GM12878 (cell line): ENCODE results near the gene ODC1.

Experiments
- CBFB ChIP-seq: IDR thresholded peaks from 2 replicates; pipeline ENCODE4 v1.6.1; 2016; ENCODE audit warnings: antibody characterized with exemption, low read depth
- CEBPB ChIP-seq, 2 experiments: fragments of 150-350 bp in 1 of 2; IDR thresholded peaks; 2 replicates each; pipeline ENCODE4 v1.6.1; 2012 to 2014; ENCODE audit warnings: low read depth in 2 of 2, low read length in 2 of 2, borderline replicate concordance in 1 of 2, inconsistent platforms in 1 of 2
- E4F1 ChIP-seq: fragments of 450-650 bp; IDR thresholded peaks from 2 replicates; pipeline ENCODE4 v1.6.1; 2018; ENCODE audit warnings: borderline replicate concordance, mild to moderate bottlenecking; ENCODE audit not compliant: partially characterized antibody
- EZH2 ChIP-seq: IDR thresholded peaks from 2 replicates; pipeline ENCODE4 v1.6.1; 2012; ENCODE audit warnings: low read depth, mild to moderate bottlenecking, control low read depth, inconsistent platforms, low read length, borderline replicate concordance; ENCODE audit not compliant: control insufficient read depth
- JUNB ChIP-seq: IDR thresholded peaks from 2 replicates; pipeline ENCODE4 v1.6.1; 2016; ENCODE audit warnings: antibody characterized with exemption, mild to moderate bottlenecking
- MAX ChIP-seq: IDR thresholded peaks from 2 replicates; pipeline ENCODE4 v1.6.1; 2012; ENCODE audit warnings: low read depth, low read length, improper control_type of control experiment
- POLR2A ChIP-seq: IDR thresholded peaks from 2 replicates; pipeline ENCODE4 v1.6.1; 2011; ENCODE audit warnings: low read depth, mild to moderate bottlenecking, low read length
- RAD51 ChIP-seq: fragments of 450-650 bp; IDR thresholded peaks from 2 replicates; pipeline ENCODE4 v1.6.1; 2016; ENCODE audit warnings: moderate library complexity, mild to moderate bottlenecking, inconsistent platforms
- TAF1 ChIP-seq: IDR thresholded peaks from 2 replicates; pipeline ENCODE4 v1.6.1; 2011; ENCODE audit warnings: mild to moderate bottlenecking, low read depth, low read length, borderline replicate concordance
- TF ChIP-seq, protein P1 (sequence below): IDR thresholded peaks from 2 replicates; pipeline ENCODE4 v1.6.1; 2012; ENCODE audit warnings: low read depth, low read length, improper control_type of control experiment

DNA sequence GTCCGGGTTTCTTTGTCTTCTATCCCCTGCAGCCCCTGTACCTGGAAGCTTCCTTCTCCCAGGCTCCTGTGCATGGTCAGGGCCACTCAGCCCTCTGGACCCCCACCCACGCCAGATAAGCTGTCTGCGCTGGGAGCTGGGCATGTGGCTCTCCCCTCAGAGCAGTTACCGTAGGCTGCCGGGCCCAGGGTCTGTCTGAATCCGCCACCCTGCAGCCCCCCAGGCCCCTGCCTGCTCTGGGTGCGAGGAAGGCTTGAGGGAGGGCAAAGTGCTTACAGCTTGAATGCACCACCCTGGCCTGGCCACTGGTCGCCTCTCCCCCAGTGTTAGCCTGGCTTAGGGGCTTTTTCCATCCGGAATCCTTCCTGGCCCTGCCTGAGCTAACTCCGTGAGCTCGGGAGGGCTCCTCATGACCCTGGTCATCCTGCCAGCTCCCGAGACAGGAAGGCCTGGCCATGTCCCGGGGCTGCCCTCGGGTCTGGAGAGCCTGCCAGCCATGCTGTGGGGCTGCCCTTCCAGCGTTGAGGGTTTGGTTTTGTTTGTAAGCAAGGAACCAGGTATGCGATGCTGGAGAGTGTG, 50.7 kb downstream of the ODC1 start:
- TF ChIP-seq POLR2A (no peak), MAX (no peak), RAD51 (no peak), CBFB (no peak), CEBPB (IDR thresholded peaks at IDR 0.05; ENCODE audit: borderline replicate concordance in 1 of 2, low read depth in 2 of 2, low read length in 2 of 2) (no peak), TAF1 (no peak), JUNB (no peak), EZH2 (no peak), E4F1 (no peak)
- TF ChIP-seq, protein P1, sequence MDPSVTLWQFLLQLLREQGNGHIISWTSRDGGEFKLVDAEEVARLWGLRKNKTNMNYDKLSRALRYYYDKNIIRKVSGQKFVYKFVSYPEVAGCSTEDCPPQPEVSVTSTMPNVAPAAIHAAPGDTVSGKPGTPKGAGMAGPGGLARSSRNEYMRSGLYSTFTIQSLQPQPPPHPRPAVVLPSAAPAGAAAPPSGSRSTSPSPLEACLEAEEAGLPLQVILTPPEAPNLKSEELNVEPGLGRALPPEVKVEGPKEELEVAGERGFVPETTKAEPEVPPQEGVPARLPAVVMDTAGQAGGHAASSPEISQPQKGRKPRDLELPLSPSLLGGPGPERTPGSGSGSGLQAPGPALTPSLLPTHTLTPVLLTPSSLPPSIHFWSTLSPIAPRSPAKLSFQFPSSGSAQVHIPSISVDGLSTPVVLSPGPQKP = no peak
